WTC11 (cell line): Measurements from ENCODE around the gene FMR1. TPM values are rescaled to one million over a fixed set of nuclear protein-coding genes. Genes with fewer than 3 reads are reported as not detected.

Experiments
- ATAC-seq: fragments of 200-7000 bp; cut with Tn5 transposase; 2 replicates; pipeline ENCODE4 v1.10.0; 2021; ENCODE audit warnings: mild to moderate bottlenecking, moderate library complexity
- CTCF ChIA-PET: fragments of 300-600 bp; sonication (Branson Sonifier 250); formaldehyde crosslinking; loops from one replicate; lab custom pipeline; 2021; ENCODE audit warnings: antibody characterized with exemption; lab: Charles Lee
- POLR2A ChIA-PET: fragments of 350-600 bp; sonication (Branson Sonifier 250); formaldehyde crosslinking; loops from one replicate; lab custom pipeline; 2021; ENCODE audit warnings: antibody characterized with exemption; lab: Charles Lee
- DNase-seq: peaks from one replicate; pipeline ENCODE4 v3.0.0; 2021; ENCODE audit warnings: low spot score
- H3K27ac Mint-ChIP-seq: 2 replicates; pipeline ENCODE4 v1.8.0; 2021; ENCODE audit warnings: mixed read lengths
- H3K27me3 Mint-ChIP-seq: 2 replicates; pipeline ENCODE4 v1.8.0; 2021; ENCODE audit warnings: low read depth, mild to moderate bottlenecking, moderate library complexity, mixed read lengths
- H3K36me3 Mint-ChIP-seq: 2 replicates; pipeline ENCODE4 v1.8.0; 2021; ENCODE audit warnings: mixed read lengths
- H3K4me1 Mint-ChIP-seq: 2 replicates; pipeline ENCODE4 v1.8.0; 2022; ENCODE audit warnings: mixed read lengths
- H3K4me3 Mint-ChIP-seq: 2 replicates; pipeline ENCODE4 v1.8.0; 2021; ENCODE audit warnings: mild to moderate bottlenecking, moderate library complexity, mixed read lengths
- H3K9me3 Mint-ChIP-seq: 2 replicates; pipeline ENCODE4 v1.8.0; 2021; ENCODE audit warnings: mixed read lengths
- ATF3 ChIP-seq: sonication (generic); formaldehyde crosslinking; conservative IDR thresholded peaks from 2 replicates; pipeline ENCODE4 v1.8.1; 2022; ENCODE audit warnings: mild to moderate bottlenecking, missing genetic modification reagents
- ATF6 ChIP-seq: sonication (generic); formaldehyde crosslinking; IDR thresholded peaks from 2 replicates; pipeline ENCODE4 v1.8.1; 2023; ENCODE audit warnings: mild to moderate bottlenecking, missing genetic modification reagents
- CREM ChIP-seq: sonication (generic); formaldehyde crosslinking; IDR thresholded peaks from 2 replicates; pipeline ENCODE4 v1.8.1; 2022; ENCODE audit warnings: mild to moderate bottlenecking, missing genetic modification reagents, moderate library complexity
- ERG ChIP-seq: fragments of 250-450 bp; sonication (Bioruptor Pico); IDR thresholded peaks from 2 replicates; pipeline ENCODE4 v1.8.0; 2021; ENCODE audit warnings: mild to moderate bottlenecking
- ETV6 ChIP-seq: sonication (generic); formaldehyde crosslinking; IDR thresholded peaks from 2 replicates; pipeline ENCODE4 v1.8.1; 2022; ENCODE audit warnings: mild to moderate bottlenecking, missing genetic modification reagents
- FOXK1 ChIP-seq: sonication (generic); formaldehyde crosslinking; IDR thresholded peaks from 2 replicates; pipeline ENCODE4 v1.8.0; 2022; ENCODE audit warnings: mild to moderate bottlenecking, moderate library complexity, missing genetic modification reagents
- FOXP1 ChIP-seq: sonication (generic); formaldehyde crosslinking; IDR thresholded peaks from 2 replicates; pipeline ENCODE4 v1.8.0; 2022; ENCODE audit warnings: missing genetic modification reagents, mild to moderate bottlenecking, moderate library complexity, borderline replicate concordance
- JAZF1 ChIP-seq: fragments of 250-450 bp; sonication (Bioruptor Pico); IDR thresholded peaks from 2 replicates; pipeline ENCODE4 v1.9.0; 2021; ENCODE audit warnings: moderate library complexity, mild to moderate bottlenecking, inconsistent platforms
- MXD4 ChIP-seq: fragments of 250-450 bp; sonication (Bioruptor Pico); IDR thresholded peaks from 2 replicates; pipeline ENCODE4 v1.8.0; 2021; ENCODE audit warnings: mild to moderate bottlenecking, moderate library complexity, borderline replicate concordance
- RORB ChIP-seq: fragments of 250-450 bp; sonication (Bioruptor Pico); IDR thresholded peaks from 2 replicates; pipeline ENCODE4 v1.9.0; 2021; ENCODE audit warnings: mild to moderate bottlenecking
- SOX15 ChIP-seq: fragments of 250-450 bp; sonication (Bioruptor Pico); IDR thresholded peaks from 2 replicates; pipeline ENCODE4 v1.9.0; 2021; ENCODE audit warnings: mild to moderate bottlenecking
- SP1 ChIP-seq: sonication (generic); formaldehyde crosslinking; conservative IDR thresholded peaks from 2 replicates; pipeline ENCODE4 v1.8.1; 2022; ENCODE audit warnings: missing genetic modification reagents
- TCF7 ChIP-seq: sonication (generic); formaldehyde crosslinking; IDR thresholded peaks from 2 replicates; pipeline ENCODE4 v1.8.0; 2022; ENCODE audit warnings: mild to moderate bottlenecking, low read depth, missing genetic modification reagents, moderate library complexity
- ZNF232 ChIP-seq: sonication (generic); formaldehyde crosslinking; IDR thresholded peaks from 2 replicates; pipeline ENCODE4 v1.8.0; 2022; ENCODE audit warnings: mild to moderate bottlenecking, missing genetic modification reagents
- ZNF416 ChIP-seq: fragments of 250-450 bp; sonication (Bioruptor Pico); IDR thresholded peaks from 2 replicates; pipeline ENCODE4 v1.9.0; 2021; ENCODE audit warnings: mild to moderate bottlenecking, inconsistent platforms
- ZNF532 ChIP-seq: fragments of 250-450 bp; sonication (Bioruptor Pico); IDR thresholded peaks from 2 replicates; pipeline ENCODE4 v1.9.0; 2021; ENCODE audit warnings: mild to moderate bottlenecking, borderline replicate concordance
- ZSCAN18 ChIP-seq: fragments of 250-450 bp; sonication (Bioruptor Pico); IDR thresholded peaks from 2 replicates; pipeline ENCODE4 v2.1.2; 2022; ENCODE audit warnings: mild to moderate bottlenecking, moderate library complexity
- total RNA-seq: library from RNA; stranded (reverse); gene quantifications from 3 replicates; pipeline ENCODE4 v1.2.3, GENCODE V29; 2021

The FMR1 gene
- total RNA-seq, 1 experiment from 2014 or later = 32.7 TPM

- H3K4me1 Mint-ChIP-seq = no peaks in the 10 kb centered on the region
- POLR2A ChIA-PET = no interaction called here
- no peaks in the 10 kb centered on the region for H3K27me3 Mint-ChIP-seq
- H3K27ac Mint-ChIP-seq = no peak overlapping the region
- ATAC-seq (no peak), DNase-seq (no peak)
- peaks cover 31% of the 10 kb centered on the region for H3K36me3 Mint-ChIP-seq
- no peak overlapping the region for H3K4me3 Mint-ChIP-seq
- no peaks in the 10 kb centered on the region for H3K9me3 Mint-ChIP-seq
- TF ChIP-seq ZNF232 (CRISPR knock-in tag) (no peak), FOXK1 (CRISPR knock-in tag) (no peak), ATF6 (CRISPR knock-in tag) (no peak)
- CTCF ChIA-PET = no interaction called here
These were observed 23.5 kb downstream of the FMR1 start for GRCh38 chrX:147935156-147935758.

GRCh38 chrX:147945286-147945685 lies 33.6 kb downstream of the FMR1 start:
- TF ChIP-seq MXD4 (CRISPR knock-in tag) = no peak
- Mint-ChIP-seq H3K27ac (no peak overlapping the region), H3K4me1 (no peaks in the 10 kb centered on the region), H3K36me3 (peaks cover 52% of the 10 kb centered on the region), H3K9me3 (no peaks in the 10 kb centered on the region), H3K4me3 (no peak overlapping the region), H3K27me3 (no peaks in the 10 kb centered on the region)
- CTCF ChIA-PET = no interaction called here
- no peak for DNase-seq
- POLR2A ChIA-PET = no interaction called here
- ATAC-seq = no peak

GRCh38 chrX:147948531-147948930 lies 36.8 kb downstream of the FMR1 start:
- Mint-ChIP-seq H3K4me3 (no peak overlapping the region), H3K27ac (no peak overlapping the region), H3K36me3 (peaks cover 32% of the 10 kb centered on the region), H3K27me3 (no peaks in the 10 kb centered on the region), H3K4me1 (no peaks in the 10 kb centered on the region), H3K9me3 (no peaks in the 10 kb centered on the region)
- ATAC-seq (no peak), DNase-seq (no peak)
- ChIA-PET POLR2A (no interaction called here), CTCF (no interaction called here)
- TF ChIP-seq SOX15 (CRISPR knock-in tag) (no peak), TCF7 (no peak), ETV6 (CRISPR knock-in tag) (no peak), ATF3 (CRISPR knock-in tag) (no peak), ATF6 (CRISPR knock-in tag) (no peak), SP1 (CRISPR knock-in tag) (no peak), ZNF532 (CRISPR knock-in tag) (no peak), ZNF416 (CRISPR knock-in tag) (no peak), CREM (no peak), FOXP1 (no peak), ZSCAN18 (CRISPR knock-in tag) (no peak), ERG (no peak), RORB (CRISPR knock-in tag) (no peak), JAZF1 (CRISPR knock-in tag) (no peak)
